Activated CD4-positive, alpha-beta T cell treated with anti-CD3 and anti-CD28 coated beads, Interleukin-2, amount 50 U/mL, for 48 hours (primary cell): ENCODE data around the gene FDCSP.
A peak's percentile ranks its signal among the peaks of the same experiment; 100 is the strongest.
"Not testable (repeated sequence)": the region's sequence is repeated elsewhere in the genome, so short reads cannot be mapped to it uniquely, and the experiment has no call there.

ENCODE experiments used
- DNase-seq, 2 experiments: peaks; one replicate each; pipeline ENCODE4 v3.0.0-alpha.2; 2020

Gene FDCSP

DNA sequence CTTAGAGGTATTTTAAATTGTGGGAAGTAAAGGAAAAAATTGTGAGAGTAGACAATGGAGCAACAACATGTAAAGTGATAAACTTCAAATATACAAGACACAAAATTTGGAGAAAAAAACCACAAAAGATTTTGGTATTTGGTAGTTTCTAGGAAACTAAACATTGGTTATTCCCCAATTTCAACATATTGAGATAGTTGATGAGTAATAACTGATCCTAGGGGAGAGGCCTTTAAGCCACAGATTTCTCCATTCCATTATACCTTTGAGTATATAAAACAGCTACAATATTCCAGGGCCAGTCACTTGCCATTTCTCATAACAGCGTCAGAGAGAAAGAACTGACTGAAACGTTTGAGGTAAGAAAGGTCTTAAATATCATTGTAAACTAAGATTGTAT, at the start of gene FDCSP:
Gene FDCSP, plus strand, starts transcription at position 301 of the 400 bp plus-strand sequence. CDS start 5,071 bp downstream, outside the sequence.
- no peak for DNase-seq

DNA sequence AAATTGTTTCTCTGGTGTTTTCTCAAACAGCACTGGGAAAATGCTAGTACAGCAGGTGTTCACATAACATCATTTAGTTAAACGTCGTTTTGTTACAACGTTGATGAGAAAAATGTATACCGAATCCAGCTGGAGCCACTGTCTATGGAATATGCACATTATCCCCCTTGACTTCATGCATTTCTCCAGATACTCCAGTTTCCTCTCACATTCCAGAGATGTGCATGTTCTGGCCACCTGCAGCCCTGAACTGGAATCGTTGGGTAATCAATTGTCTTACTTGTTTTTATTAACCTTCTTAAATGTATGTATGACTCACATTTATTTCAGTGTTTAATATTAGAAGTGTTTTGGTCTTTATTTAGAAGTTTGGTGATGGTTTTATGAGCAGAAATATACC, 48.8 kb upstream of the FDCSP start:
- DNase-seq, result no peak

DNA sequence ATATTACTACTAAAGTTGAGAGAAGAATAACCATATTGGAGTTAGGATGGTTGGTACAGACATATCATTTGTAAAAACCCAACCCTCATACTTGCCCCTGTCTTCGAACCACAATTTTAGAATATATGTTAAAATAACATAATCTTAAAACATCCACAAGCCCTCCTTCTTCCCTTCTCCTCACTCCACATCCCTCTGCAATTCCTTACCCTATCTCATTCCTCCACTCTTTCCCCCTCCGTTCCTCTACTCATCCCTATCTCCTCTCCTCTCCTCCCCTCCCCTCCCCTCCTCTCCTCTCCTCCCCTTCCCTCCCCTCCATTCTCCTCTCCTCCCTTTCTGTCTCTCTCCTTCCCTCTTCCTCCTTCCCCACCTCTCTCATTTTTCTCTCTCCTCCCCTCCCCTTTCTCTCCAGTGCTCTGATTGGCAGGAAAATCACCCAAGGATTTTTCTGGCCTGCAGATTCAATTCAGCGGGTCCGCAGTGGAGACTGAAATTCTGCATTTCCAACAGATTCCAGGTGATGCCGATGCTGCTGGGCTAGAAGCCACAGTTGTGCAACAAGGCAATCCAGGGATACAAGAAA, 47.8 kb upstream of the FDCSP start:
- DNase-seq, result no peak

- DNase-seq, result no peak
These were observed 46.1 kb upstream of the FDCSP start for GRCh38 chr4:70179811-70180210.

DNA sequence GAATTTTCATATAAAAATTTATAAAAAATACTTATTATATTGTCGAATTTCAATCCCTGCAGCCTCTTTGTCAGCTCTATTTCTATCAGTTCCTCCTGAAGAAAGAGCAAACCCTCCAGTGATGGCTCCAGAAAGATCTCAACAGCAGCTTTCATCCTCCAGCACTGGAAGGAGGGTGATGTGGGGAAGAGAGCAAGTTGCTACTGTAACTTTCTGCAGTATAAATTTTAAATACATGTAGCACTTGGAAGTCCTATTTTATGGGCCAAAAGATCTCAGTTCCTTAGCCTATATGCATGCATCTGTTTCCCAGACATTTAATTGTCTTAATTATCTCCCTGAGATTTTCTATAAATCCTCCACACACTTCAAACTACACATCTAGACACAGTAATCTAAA, 44.1 kb upstream of the FDCSP start:
- DNase-seq, result no peak

GRCh38 chr4:70182517-70183167, 43.3 kb upstream of the FDCSP start:
- no peak for DNase-seq

- DNase-seq, result peak; percentile 0 to 7
These were observed 42.6 kb upstream of the FDCSP start for GRCh38 chr4:70183168-70183939.

DNA sequence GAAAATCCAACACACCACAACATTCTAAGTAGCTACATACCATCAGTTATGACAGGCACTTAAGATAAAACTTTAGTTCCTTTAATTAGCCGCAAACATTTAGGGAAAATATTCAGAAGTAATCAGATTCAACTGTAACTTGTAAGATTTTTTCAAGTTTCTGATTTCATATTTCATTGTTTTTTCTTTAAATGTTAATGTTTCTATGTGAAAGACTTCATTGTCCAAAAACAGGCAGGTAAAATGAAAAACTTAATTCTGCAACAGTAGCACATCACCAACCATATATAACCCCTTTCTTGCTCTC, 42.0 kb upstream of the FDCSP start:
- DNase-seq, result no peak

DNA sequence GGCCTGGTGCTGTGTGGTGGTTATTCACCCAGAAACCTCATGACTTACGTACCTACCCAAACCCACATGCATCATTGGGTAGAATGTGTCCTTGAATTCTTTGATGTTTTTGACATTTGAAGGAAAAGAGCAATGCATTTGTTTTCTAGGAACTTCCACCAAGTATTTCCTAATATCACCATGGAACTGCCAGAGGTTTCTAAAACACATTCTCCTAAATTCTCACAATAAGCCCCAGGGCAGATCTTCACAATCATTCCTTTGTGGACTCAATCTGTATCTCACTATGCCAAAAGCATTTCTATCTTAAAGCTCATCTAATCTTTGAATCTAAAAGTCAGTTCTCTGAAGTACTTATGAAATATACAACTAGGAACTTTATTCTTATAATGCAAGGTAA, 38.7 kb upstream of the FDCSP start:
- no peak for DNase-seq

- no peak for DNase-seq
These were observed 35.3 kb upstream of the FDCSP start for GRCh38 chr4:70190579-70190978.

GRCh38 chr4:70191647-70192046, 34.3 kb upstream of the FDCSP start:
- DNase-seq, result no peak

GRCh38 chr4:70192895-70193294, 33.0 kb upstream of the FDCSP start:
- DNase-seq, result no peak

GRCh38 chr4:70195425-70195824, 30.5 kb upstream of the FDCSP start, which contains the start of gene ODAM:
Gene ODAM (plus strand): TSS chr4:70195725. CDS start chr4:70196544, 819 bp downstream.
- no peak for DNase-seq

- DNase-seq, result no peak
These were observed 29.1 kb upstream of the FDCSP start for GRCh38 chr4:70196857-70197256.

DNA sequence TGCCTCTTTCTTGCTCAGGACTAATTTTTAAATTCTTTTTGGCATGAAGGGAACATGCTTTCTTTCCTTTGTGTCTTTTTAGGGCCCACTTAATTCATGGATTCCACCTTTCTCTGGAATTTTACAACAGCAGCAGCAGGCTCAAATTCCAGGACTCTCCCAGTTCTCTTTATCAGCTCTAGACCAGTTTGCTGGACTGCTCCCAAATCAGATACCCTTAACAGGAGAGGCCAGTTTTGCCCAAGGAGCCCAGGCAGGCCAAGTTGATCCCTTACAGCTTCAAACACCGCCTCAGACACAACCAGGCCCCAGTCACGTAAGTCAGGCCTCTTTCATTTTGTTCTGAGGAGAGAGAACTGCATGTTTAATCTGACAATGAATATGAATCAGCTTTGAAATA, 28.1 kb upstream of the FDCSP start:
- DNase-seq, result no peak

DNA sequence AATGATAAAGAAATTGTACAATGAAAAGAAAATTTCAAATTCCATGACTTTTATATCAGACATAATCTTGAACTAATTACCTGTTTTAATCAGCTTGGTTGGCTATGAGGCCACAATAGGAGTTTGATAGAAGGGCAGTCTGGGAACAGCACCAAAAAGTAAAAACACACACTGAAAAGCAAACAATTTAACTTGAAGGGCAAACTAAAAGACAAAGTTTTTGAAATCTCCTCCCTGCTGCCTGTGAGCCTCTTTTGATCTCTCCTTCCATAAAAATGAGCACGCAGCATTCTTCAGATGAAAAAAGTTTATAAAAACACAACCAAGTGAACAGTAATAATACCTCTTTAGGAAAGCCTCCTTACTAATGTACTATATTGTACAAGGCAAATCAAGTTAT, 22.3 kb upstream of the FDCSP start:
- DNase-seq, result no peak

- not testable (repeated sequence) for DNase-seq
These were observed 13.2 kb upstream of the FDCSP start for GRCh38 chr4:70212752-70213151.

GRCh38 chr4:70216109-70216508, 9.8 kb upstream of the FDCSP start:
- DNase-seq, result not testable (repeated sequence)

- DNase-seq, result not testable (repeated sequence)
These were observed 9.4 kb upstream of the FDCSP start for GRCh38 chr4:70216550-70216949.

GRCh38 chr4:70221389-70221788, 4.5 kb upstream of the FDCSP start:
- DNase-seq, result not testable (repeated sequence)

DNA sequence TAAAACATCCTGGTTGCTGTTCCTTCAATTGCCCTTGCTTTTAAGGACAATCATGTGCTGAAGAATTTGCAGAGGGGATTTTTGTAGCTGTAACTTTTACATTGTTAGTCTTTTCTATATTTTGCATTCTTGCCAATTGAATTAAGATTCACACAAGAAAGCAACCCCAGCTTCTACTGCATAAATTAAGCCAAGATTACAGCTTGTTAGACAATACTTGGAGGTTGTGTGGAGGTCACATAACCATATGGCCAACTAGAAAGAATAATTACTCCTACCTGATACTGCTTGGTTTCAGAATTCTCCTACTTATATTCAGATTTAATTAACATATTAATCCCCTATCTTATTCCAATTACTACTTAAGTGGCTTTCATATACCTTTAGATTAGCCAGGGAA, 4.1 kb upstream of the FDCSP start:
- not testable (repeated sequence) for DNase-seq

DNA sequence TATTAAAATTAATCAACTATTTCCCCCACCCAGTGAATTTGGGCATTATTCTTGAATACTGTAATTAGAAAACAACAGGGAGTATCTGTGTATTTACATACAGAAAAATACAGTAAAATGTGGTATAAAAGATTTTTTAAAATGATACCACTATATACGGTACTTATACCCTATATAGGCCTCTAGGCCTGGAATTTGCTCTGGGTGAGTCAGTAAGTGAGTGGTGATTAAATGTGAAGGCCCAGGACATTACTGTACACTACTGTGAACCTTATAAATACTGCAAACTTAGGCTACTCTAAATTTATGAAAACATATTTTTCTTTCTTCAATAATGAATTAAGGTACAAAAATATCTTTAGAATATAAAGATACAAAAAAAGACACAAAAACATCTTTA, 10.2 kb downstream of the FDCSP start:
- DNase-seq, result no peak

GRCh38 chr4:70239131-70239883, 13.4 kb downstream of the FDCSP start:
- DNase-seq, result no peak
